ENCODE measurements around the gene LAMA1. TPM values are rescaled to one million over a fixed set of nuclear protein-coding genes. Genes with fewer than 3 reads are reported as not detected.

LAMA1 gene
- total RNA-seq, 4 donors from 2014 or later: under 0.01 to 1.0 (median 0.60) TPM

- Histone ChIP-seq H3K4me1 (peaks cover 0 to 6% (median 0%) of the 10 kb centered on the region in 3 donors), H3K9me3 (no peaks in the 10 kb centered on the region), H3K4me3 (no peak overlapping the region), H3K36me3 (no peaks in the 10 kb centered on the region), H3K27me3 (no peaks in the 10 kb centered on the region), H3K27ac (no peak overlapping the region)
- 63 to 72% methylated on average over 1 to 7 of the region's 7 CpGs for WGBS, 2 donors (ENCODE audit: low coverage in 1 of 2)
- TF ChIP-seq POLR2A (IDR thresholded peaks at IDR 0.05): no peak
- TF ChIP-seq CTCF (IDR thresholded peaks at IDR 0.05): no peak
- TF ChIP-seq EP300 (IDR thresholded peaks at IDR 0.05): no peak
- TF ChIP-seq POLR2AphosphoS5 (IDR thresholded peaks at IDR 0.05): no peak
- ATAC-seq: no peak
Measured at GRCh38 chr18:6994771-6995430, 122.7 kb downstream of the LAMA1 start.

DNA sequence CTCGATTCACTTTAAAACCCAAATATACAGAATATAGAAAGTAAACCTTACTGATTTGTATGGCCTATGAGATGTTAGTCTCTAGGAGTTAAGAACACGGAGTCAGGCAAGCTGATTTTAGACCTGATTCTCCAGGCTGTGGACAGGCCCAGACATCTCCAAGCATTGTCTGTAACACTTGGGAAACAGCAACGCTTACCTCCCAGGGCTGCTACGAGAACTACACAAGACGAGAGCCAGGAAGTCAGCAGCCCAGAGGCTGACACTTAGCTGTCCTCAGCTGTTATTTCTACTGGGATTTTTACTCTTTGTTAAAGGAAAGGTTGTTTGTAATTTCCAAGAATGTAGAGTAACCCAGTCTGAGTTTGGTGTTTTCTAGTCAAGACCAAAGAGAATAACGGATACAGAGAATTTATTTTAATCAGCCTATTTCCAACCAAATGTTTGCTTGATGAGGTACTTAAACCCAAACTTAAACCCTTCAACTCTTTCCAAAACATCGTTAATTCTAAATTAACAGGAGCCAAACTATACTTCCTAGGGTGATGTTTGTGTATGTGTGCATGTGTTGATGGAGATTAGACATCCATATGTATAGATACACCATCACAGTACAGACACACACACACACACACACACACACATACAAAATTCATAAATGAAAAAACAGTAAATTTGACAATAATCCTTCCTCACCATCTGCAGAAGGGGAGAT, 123.4 kb downstream of the LAMA1 start:
- Histone ChIP-seq H3K27ac (no peak overlapping the region), H3K4me3 (no peak overlapping the region), H3K36me3 (no peaks in the 10 kb centered on the region), H3K4me1 (peaks cover 0 to 6% (median 0%) of the 10 kb centered on the region in 3 donors), H3K9me3 (no peaks in the 10 kb centered on the region), H3K27me3 (no peaks in the 10 kb centered on the region)
- WGBS, 2 donors (ENCODE audit: low coverage in 1 of 2): 65 to 80% methylated on average over 5 to 7 of the region's 7 CpGs
- no peak for ATAC-seq
- TF ChIP-seq CTCF (IDR thresholded peaks at IDR 0.05) (no peak), EP300 (IDR thresholded peaks at IDR 0.05) (no peak), POLR2AphosphoS5 (IDR thresholded peaks at IDR 0.05) (no peak), POLR2A (IDR thresholded peaks at IDR 0.05) (no peak)

DNA sequence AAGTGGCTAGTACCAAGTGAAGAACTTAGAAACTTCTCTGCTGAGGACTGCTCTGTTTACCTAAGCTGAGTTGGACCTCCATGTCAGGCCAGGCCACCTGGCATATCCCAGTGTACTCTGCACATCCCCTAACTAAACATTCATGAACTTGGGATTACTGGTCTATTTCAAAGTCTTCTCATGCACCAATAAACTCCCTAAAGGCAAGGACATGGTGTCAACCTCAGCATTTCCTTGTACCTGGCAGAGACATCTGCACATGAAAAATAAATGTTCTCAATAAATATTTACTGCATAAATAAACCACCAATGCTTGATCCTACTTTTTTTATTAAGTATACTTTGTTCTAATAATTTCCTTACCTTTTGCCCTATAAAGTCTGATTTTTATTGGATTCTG, 124.8 kb downstream of the LAMA1 start:
- H3K36me3 ChIP-seq: no peaks in the 10 kb centered on the region
- TF ChIP-seq POLR2A (IDR thresholded peaks at IDR 0.05) (no peak), EP300 (IDR thresholded peaks at IDR 0.05) (no peak), POLR2AphosphoS5 (IDR thresholded peaks at IDR 0.05) (no peak), CTCF (IDR thresholded peaks at IDR 0.05) (no peak)
- ATAC-seq: no peak
- no peaks in the 10 kb centered on the region for H3K27me3 ChIP-seq
- peaks cover 0 to 6% (median 0%) of the 10 kb centered on the region in 3 donors for H3K4me1 ChIP-seq
- H3K9me3 ChIP-seq: no peaks in the 10 kb centered on the region
- no peak overlapping the region for H3K4me3 ChIP-seq
- H3K27ac ChIP-seq: no peak overlapping the region

DNA sequence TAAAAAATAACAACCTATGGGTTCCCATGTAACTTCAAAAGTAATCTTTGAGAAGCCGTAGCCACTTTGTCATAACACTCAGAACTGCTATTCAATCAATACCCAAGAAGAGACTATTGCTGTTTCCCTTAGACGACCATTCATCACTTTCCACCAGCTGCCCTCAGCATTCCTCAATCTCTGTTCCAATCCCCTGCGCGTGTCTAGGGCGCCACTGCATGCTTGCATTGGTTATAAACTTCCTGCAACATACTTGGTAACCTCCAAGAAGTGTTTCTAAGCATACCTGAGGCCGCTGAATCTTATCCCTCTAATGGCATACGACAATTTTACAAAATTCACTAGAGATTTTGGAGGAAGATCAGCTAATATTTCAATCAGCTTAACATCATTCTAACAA, 134.2 kb downstream of the LAMA1 start:
- Histone ChIP-seq H3K36me3 (no peaks in the 10 kb centered on the region), H3K27me3 (no peaks in the 10 kb centered on the region), H3K4me1 (no peaks in the 10 kb centered on the region), H3K27ac (no peak overlapping the region), H3K4me3 (no peak overlapping the region), H3K9me3 (no peaks in the 10 kb centered on the region)
- 79% methylated on average over 7 of the region's 7 CpGs for WGBS, 2 donors (ENCODE audit: low coverage in 1 of 2)
- no peak for ATAC-seq
- TF ChIP-seq CTCF (IDR thresholded peaks at IDR 0.05): no peak
- TF ChIP-seq POLR2AphosphoS5 (IDR thresholded peaks at IDR 0.05): no peak
- no peak for TF ChIP-seq EP300 (IDR thresholded peaks at IDR 0.05)

GRCh38 chr18:6982398-6982797, 135.2 kb downstream of the LAMA1 start:
- no peak for ATAC-seq

More at GRCh38 chr18:6982398-6982797, 135.2 kb downstream of the LAMA1 start:
- H3K36me3 ChIP-seq: no peaks in the 10 kb centered on the region
- WGBS, 2 donors (ENCODE audit: low coverage in 1 of 2): 71 to 87% methylated on average over 6 to 9 of the region's 10 CpGs
- H3K4me3 ChIP-seq: no peak overlapping the region
- H3K27ac ChIP-seq: no peak overlapping the region
- TF ChIP-seq POLR2A (IDR thresholded peaks at IDR 0.05): no peak
- no peak for TF ChIP-seq CTCF (IDR thresholded peaks at IDR 0.05)
- TF ChIP-seq POLR2AphosphoS5 (IDR thresholded peaks at IDR 0.05): no peak
- no peak for TF ChIP-seq EP300 (IDR thresholded peaks at IDR 0.05)
- H3K9me3 ChIP-seq: no peaks in the 10 kb centered on the region
- no peaks in the 10 kb centered on the region for H3K27me3 ChIP-seq
- no peaks in the 10 kb centered on the region for H3K4me1 ChIP-seq
